CD4-positive, alpha-beta T cell treated with Interferon gamma for 1 hour (primary cell): Measurements from ENCODE around the gene LANCL1.
A peak's percentile ranks its signal among the peaks of the same experiment; 100 is the strongest.

Experiments
- DNase-seq: peaks from one replicate; pipeline ENCODE4 v3.0.0-alpha.2; 2020

Gene LANCL1

GRCh38 chr2:210476194-210477128 lies at the start of gene LANCL1:
LANCL1 (minus strand) TSS chr2:210476759; CDS start chr2:210476396, 363 bp downstream.
- DNase-seq: peak; percentile 84

GRCh38 chr2:210524533-210524932 lies 48.0 kb upstream of the LANCL1 start:
- no peak for DNase-seq

- no peak for DNase-seq
Observed at GRCh38 chr2:210523650-210524289, 47.2 kb upstream of the LANCL1 start.

- DNase-seq: no peak
Observed at GRCh38 chr2:210522399-210522798, 45.8 kb upstream of the LANCL1 start.

GRCh38 chr2:210519594-210519993 lies 43.0 kb upstream of the LANCL1 start:
- no peak for DNase-seq

GRCh38 chr2:210517264-210517663 lies 40.7 kb upstream of the LANCL1 start:
- DNase-seq: no peak

- no peak for DNase-seq
Observed at GRCh38 chr2:210515911-210516310, 39.4 kb upstream of the LANCL1 start.

GRCh38 chr2:210503725-210504191 lies 27.2 kb upstream of the LANCL1 start:
- no peak for DNase-seq

GRCh38 chr2:210503001-210503623 lies 26.6 kb upstream of the LANCL1 start:
- peak; percentile 3 for DNase-seq

- no peak for DNase-seq
Observed at GRCh38 chr2:210496512-210496911, 20.0 kb upstream of the LANCL1 start.

GRCh38 chr2:210493528-210493927 lies 17.0 kb upstream of the LANCL1 start:
- DNase-seq: no peak

- DNase-seq: no peak
Observed at GRCh38 chr2:210481601-210482175, 5.1 kb upstream of the LANCL1 start.

- no peak for DNase-seq
Observed at GRCh38 chr2:210480764-210481163, 4.2 kb upstream of the LANCL1 start.

- no peak for DNase-seq
Observed at GRCh38 chr2:210480079-210480478, 3.5 kb upstream of the LANCL1 start.

GRCh38 chr2:210478661-210479060 lies 2.1 kb upstream of the LANCL1 start:
- DNase-seq: no peak

GRCh38 chr2:210477496-210477895 lies 937 bp upstream of the LANCL1 start:
- DNase-seq: no peak

- no peak for DNase-seq
Observed at GRCh38 chr2:210475706-210476105, 853 bp downstream of the LANCL1 start.

GRCh38 chr2:210474776-210475175 lies 1.8 kb downstream of the LANCL1 start:
- DNase-seq: no peak

GRCh38 chr2:210461401-210461800 lies 15.2 kb downstream of the LANCL1 start:
- no peak for DNase-seq

GRCh38 chr2:210460322-210461227 lies 16.0 kb downstream of the LANCL1 start:
- DNase-seq: no peak

- no peak for DNase-seq
Observed at GRCh38 chr2:210459880-210460279, 16.7 kb downstream of the LANCL1 start.

GRCh38 chr2:210459407-210459806 lies 17.2 kb downstream of the LANCL1 start:
- DNase-seq: no peak
